ENCODE results near the gene MRPS2.
"Not testable (repeated sequence)": the region's sequence is repeated elsewhere in the genome, so short reads cannot be mapped to it uniquely, and the experiment has no call there.

The MRPS2 gene

DNA sequence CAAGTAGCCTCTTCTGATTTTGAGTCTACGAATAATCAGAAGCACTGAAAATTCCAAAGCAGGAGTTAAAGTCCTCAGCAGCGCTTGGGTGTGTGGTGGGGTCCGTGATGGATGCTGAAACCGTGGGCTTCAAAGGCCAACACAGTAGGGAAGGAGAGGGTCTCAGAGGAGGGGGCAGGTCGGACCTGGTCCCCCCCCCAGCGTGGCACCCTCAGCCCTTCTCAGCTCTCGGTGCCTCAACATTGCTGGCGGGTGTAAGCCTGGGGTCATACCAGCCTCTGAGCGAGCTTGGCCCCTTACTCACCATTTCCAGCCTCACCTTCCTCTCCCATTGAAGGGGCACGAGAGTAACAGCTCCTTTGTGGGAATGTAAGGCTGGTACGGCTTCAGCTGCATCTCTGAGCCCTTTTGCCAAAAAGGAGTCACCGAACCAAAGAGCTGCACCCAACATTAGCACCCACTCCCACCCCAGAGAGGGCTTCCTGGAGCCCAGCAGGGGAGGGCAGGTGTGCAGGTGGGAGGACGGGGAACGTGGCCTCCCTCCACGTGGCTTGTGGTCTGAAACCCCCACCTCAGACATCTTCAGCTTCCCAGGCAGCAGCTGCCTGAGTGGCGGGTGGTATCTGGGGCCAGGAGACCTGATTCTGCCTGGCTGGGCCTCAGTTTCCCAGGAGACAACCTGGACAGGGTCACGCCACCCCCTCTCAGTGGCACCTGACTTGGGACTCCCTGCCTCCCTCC is 14.0 kb downstream of the MRPS2 start:
- no peak for DNase-seq (ENCODE audit: low read depth)

- no peak for DNase-seq (ENCODE audit: low read depth)
Measured at GRCh38 chr9:135515083-135515951, 14.8 kb downstream of the MRPS2 start.

GRCh38 chr9:135516132-135516860 is 15.8 kb downstream of the MRPS2 start:
- DNase-seq (ENCODE audit: low read depth): no peak

DNA sequence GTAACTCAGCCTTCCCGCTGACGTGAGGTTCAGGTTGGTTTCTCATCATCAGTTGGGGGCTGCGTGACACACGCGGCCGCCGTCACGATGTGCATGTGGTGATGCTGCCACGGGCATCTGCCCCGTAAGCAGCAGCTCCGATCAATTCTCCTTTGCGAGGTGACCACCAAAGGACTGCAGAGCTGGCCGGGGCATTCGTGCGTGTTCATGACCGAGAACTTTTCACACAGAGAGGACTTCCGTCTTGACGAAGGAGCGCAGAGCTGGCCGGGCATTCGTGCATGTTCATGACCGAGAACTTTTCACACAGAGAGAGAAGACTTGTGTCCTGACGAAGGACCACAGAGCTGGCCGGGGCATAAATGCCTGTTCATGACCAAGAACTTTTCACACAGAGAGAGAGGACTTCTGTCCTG is 16.9 kb downstream of the MRPS2 start:
- DNase-seq (ENCODE audit: low read depth): no peak

GRCh38 chr9:135519179-135519971 is 18.9 kb downstream of the MRPS2 start:
- no peak for DNase-seq (ENCODE audit: low read depth)

GRCh38 chr9:135520916-135521607 is 20.6 kb downstream of the MRPS2 start, which contains the start of gene LCN1:
TSS of gene LCN1 (plus strand) at chr9:135521440. CDS start at chr9:135521498, 58 bp downstream.
- DNase-seq (ENCODE audit: low read depth): no peak

DNA sequence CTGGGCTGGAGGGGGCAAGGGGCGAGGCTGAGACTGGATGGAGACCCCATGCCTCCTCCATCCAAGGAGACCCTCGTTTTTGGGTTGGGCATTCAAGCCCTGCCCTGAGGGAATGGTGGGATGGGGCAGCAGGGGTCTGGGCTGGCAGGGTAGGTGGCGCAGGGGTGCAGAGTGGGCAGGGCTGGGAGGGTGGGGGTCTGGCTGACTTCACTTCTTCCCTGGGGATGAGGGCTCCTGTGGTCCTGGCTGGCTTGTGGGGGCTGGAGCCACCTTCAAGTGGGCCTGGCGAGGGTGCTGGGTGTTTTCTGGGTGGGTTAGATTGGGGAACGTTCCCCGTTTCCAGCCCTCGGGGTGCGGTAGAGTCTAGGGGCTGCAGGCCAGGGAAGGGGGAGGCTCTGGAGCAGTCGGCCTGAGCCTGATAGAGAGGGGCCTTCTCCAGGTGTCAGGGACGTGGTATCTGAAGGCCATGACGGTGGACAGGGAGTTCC is 21.2 kb downstream of the MRPS2 start:
- DNase-seq (ENCODE audit: low read depth): no peak

DNA sequence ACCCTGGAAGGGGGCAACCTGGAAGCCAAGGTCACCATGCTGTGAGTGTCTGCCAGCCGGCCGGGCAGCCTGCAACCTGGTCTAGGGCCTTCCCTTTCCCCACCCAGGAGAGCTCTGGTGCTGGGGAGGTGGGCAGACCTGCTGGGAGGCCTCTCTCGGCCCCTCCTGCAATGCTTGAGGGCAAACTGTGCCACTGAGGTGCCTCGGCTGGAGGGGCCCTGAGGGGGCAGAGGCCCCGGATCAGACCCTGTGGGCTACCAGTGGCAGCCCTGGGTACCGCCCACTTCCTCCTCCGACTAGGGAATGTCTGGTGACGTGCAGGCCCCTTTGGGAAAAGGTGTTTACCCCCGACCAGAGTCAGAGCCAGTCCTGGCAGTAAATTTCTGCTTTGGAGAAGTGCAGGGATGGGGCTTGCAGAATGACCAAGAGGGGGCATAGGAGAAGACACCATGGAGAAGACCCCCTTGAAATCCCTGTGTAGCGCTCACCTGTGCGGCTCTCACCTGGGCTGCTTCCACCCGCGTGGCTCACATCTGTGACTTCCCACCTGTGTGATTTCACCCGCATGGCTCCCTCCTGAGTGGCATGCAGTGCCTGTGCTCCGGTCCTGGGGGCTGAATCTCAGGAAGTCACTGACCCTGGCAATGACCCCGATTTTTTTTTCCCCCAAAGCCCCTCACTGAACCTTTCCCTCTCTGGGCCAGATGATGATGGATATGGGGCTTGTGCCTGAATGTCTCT is 21.8 kb downstream of the MRPS2 start:
- DNase-seq (ENCODE audit: low read depth): no peak

- no peak for DNase-seq (ENCODE audit: low read depth)
Measured at GRCh38 chr9:135522931-135523330, 22.4 kb downstream of the MRPS2 start.

DNA sequence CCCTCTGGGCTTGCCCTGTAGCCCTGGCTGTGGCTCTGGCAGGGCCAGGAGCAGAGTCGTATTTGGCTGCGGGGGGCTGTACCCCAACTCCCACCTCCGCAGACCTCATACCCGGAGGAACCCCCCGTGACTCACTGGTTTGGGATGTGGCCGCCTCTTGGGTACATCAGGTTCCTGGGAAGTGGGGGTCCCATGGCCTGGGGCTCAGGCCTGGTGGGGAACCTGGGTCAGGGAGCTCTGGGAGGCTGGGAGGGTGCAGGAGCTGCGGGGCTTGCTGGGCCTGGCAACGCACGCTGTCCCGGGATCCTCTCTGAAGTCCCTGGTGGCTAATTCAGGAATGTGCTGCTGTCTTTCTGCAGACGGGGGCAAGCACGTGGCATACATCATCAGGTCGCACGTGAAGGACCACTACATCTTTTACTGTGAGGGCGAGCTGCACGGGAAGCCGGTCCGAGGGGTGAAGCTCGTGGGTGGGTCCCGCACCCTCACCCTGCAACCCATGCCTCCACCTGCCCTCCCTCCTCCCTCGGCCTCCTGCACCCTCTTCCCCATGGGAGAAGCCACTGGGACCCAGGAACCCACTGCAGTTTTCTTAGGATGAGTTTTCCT is 23.1 kb downstream of the MRPS2 start:
- no peak for DNase-seq (ENCODE audit: low read depth)

GRCh38 chr9:135524130-135524861 is 23.8 kb downstream of the MRPS2 start:
- DNase-seq (ENCODE audit: low read depth): no peak

DNA sequence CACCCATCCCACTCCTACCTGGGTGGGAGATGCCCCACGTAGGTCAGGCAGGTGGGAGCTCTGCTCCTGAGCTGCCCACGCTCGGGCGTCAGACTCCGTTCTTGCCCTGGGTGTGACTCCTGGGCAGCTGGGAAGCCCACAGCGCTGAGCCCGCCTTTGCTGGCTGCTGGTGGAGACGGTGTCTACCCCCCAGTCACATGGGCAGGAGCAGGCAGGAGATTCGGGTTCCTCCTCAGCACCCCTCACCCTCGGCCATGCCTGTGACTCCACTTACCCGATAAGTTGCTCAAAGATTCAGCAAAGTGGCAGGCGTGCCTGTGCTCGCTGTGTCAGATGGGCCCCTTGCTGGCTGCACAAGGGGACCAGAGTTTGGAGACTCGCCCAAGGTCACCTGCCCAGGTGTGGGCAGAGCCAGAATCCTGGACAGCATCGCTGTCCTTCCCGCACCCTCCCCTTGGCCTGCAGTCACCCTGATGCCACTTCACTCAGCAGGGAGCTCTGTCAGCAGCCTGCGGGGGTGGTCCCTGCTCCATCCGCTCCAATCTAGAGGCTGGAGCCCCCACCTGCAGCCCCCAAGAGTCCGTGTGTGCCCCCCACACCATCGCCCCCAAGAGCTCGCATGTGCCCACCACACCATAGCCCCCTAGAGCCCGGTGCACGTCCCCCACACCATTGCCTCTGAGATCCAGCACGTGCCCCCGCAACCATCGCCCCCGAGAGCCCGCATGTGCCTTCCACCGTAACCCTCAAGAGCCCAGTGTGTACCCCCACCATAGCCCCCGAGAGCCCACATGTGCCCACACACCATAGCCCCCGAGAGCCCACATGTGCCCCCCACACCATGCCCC is 25.0 kb downstream of the MRPS2 start:
- DNase-seq (ENCODE audit: low read depth): no peak

GRCh38 chr9:135526089-135526729 is 25.7 kb downstream of the MRPS2 start:
- DNase-seq (ENCODE audit: low read depth): no peak

GRCh38 chr9:135526730-135527571 is 26.5 kb downstream of the MRPS2 start:
- no peak for DNase-seq (ENCODE audit: low read depth)

DNA sequence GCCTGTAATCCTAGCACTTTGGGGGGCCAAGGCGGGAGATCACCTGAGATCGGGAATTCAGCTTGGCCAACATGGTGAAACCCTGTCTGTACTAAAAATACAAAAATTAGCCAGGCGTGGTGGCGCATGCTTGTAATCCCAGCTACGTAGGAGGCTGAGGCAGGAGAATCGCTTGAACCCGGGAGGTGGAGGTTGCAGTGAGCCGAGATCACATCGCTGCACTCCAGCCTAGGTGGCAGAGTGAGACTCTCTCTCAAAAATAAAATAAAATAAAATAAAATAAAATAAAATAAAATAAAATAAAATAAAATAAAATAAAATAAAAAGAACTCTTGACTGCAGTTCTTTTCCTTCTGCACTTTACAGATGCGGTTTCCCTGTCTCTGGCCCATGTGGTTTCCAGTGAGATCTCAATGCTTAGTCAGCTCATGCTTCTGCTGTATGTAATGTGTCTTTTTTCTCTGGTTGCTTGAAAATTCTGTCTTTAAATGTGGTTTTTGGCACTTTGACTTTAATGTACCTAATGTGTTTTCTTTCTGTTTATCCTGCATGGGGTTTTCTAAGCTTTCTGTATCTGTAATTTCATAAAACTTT is 28.5 kb downstream of the MRPS2 start:
- not testable (repeated sequence) for DNase-seq (ENCODE audit: low read depth)

GRCh38 chr9:135530146-135530545 is 29.7 kb downstream of the MRPS2 start:
- no peak for DNase-seq (ENCODE audit: low read depth)
